Dermis microvascular lymphatic vessel endothelial cell (primary cell): ENCODE data around the gene LHX8. TPM values are rescaled to one million over a fixed set of nuclear protein-coding genes. Genes with fewer than 3 reads are reported as not detected.
"Not testable (repeated sequence)": the region's sequence is repeated elsewhere in the genome, so short reads cannot be mapped to it uniquely, and the experiment has no call there.

ENCODE experiments used
- DNase-seq, 2 donors: peaks; one replicate each; pipeline versions ENCODE4 v3.0.0 to v3.0.0-alpha.2; 2010; ENCODE audit warnings: low read depth in 2 of 2
- total RNA-seq: library from RNA; depleted of rRNA; stranded (reverse); fragments of >200 nt; gene quantifications from 2 replicates; pipeline ENCODE4 v1.2.1, GENCODE V29; 2014

The LHX8 gene
- not detected in 2 replicates for total RNA-seq

GRCh38 chr1:75133750-75134646, at the start of gene LHX8:
Gene LHX8, plus strand, starts transcription at chr1:75134388. Its CDS starts 2,227 bp downstream, at chr1:75136615.
- DNase-seq: no peak

- no peak for DNase-seq
These were observed 48.3 kb upstream of the LHX8 start for GRCh38 chr1:75085931-75086330.

- DNase-seq: no peak
These were observed 46.9 kb upstream of the LHX8 start for GRCh38 chr1:75087278-75087677.

- no peak for DNase-seq
These were observed 42.0 kb upstream of the LHX8 start for GRCh38 chr1:75092141-75092540.

DNA sequence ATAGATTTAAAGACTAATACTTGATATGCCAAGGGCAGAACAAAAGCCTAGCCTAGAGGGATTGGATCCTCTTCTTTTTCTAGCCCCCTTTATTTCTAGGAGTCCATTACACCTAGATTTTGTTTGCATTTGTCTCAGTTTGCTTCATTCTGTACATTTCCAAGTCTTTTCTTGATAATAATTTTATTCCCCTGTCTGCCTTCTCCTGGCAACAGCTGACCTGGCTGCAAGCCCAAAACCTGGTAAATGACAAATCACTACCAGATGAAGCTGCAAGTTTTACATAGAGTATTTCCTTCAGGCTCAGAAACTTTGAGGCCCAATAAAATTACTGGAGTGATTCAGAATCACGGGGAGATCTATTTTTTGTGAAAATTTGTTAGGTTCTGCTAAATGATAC, 36.5 kb upstream of the LHX8 start:
- DNase-seq: peak in 1 of 2 donors; percentile 13

GRCh38 chr1:75099581-75099980, 34.6 kb upstream of the LHX8 start:
- DNase-seq: no peak

GRCh38 chr1:75100481-75101092, 33.6 kb upstream of the LHX8 start:
- DNase-seq: no peak

GRCh38 chr1:75112362-75112951, 21.7 kb upstream of the LHX8 start:
- DNase-seq: not testable (repeated sequence)

- DNase-seq: no peak
These were observed 18.5 kb upstream of the LHX8 start for GRCh38 chr1:75115654-75116053.

DNA sequence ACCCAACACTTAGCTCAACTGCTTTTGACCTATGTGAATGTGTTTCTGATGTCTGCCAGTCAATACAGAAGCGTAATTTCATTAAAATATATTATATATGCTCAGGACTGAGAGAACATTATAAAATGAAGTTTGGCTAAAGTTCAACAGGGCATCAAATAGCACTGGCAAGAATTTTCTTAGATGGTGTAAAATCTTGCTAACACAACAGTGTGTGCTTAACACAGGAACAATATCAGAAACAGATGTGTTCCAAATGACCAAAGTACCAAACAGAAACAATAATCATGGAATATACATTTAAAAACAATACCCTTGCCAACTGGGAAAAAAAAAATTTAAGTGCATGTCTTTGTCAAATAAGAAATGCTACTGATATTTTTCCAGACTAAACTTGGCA, 10.4 kb upstream of the LHX8 start:
- no peak for DNase-seq

- no peak for DNase-seq
These were observed 9.7 kb upstream of the LHX8 start for GRCh38 chr1:75124510-75124909.

DNA sequence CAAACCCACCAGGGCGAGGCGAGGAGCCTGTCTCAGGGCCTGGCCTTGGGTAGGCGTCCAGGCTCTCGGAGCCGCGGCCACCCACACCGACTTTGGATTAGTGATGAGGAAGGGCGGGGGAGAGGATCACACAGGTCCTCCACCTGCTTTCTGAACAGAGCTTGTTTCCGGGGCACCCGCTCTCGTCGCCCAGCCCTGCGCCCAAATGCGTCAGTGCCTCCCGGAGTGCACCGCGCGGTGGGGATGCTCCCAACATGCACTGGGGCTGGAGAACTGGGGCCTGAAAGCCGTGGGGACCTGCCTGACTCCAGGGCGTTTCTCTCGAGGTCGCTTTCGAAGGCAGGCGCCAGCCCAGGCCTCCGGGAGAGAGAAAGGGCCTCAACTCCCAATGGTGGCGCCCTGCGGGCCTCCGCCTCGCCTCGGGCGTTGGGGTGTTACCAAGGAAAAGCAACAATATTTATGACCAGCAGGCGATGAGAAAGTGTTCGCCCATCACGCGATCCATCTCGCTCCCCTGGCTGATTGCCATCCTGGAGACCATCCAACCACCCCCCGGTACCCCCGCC, 8.9 kb upstream of the LHX8 start:
- DNase-seq: no peak

- no peak for DNase-seq
These were observed 7.5 kb upstream of the LHX8 start for GRCh38 chr1:75126611-75127101.

- no peak for DNase-seq
These were observed 6.1 kb upstream of the LHX8 start for GRCh38 chr1:75127916-75128717.

GRCh38 chr1:75129660-75129982, 4.6 kb upstream of the LHX8 start:
- DNase-seq: no peak

DNA sequence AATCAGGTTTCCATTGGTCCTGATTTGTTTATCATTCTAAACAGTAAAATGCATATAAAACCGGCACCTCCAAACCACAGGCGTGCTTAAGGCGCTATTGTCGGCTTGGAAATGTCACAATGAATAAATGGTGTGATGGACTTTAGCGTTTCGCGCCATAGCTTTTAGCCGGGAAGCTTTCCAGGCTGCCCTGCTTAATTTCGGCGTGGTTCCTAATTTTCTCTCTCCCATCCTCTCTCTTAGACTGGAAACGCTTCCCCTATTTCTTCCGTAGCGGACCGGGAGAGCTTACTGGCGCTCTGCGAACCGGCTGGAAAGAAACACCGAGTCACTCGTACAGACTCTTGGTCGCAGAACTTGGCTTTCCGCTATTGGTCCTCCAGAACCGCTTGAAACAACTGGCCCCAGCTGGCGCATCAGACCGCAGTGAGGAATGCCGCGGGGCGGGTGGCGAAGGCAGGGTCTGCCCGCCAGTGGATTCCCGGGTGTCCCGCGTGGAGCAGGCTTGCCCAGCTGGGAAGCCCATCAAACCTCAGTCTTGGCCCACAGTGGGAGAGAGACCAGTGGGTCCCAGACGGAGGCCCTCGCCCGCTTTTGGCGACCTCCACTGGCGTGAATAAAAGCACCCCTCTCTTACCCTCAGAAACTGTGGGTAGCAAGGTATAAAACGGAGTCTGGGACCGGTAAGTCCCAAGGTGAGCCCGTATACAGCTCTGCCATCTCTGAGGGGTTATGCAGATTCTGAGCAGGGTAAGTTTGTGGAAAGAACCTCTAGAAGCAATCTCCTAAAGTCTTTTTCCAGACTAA, 4.0 kb upstream of the LHX8 start:
- DNase-seq: no peak

GRCh38 chr1:75130865-75131564, 3.2 kb upstream of the LHX8 start:
- no peak for DNase-seq

- no peak for DNase-seq
These were observed 2.5 kb upstream of the LHX8 start for GRCh38 chr1:75131565-75132241.

DNA sequence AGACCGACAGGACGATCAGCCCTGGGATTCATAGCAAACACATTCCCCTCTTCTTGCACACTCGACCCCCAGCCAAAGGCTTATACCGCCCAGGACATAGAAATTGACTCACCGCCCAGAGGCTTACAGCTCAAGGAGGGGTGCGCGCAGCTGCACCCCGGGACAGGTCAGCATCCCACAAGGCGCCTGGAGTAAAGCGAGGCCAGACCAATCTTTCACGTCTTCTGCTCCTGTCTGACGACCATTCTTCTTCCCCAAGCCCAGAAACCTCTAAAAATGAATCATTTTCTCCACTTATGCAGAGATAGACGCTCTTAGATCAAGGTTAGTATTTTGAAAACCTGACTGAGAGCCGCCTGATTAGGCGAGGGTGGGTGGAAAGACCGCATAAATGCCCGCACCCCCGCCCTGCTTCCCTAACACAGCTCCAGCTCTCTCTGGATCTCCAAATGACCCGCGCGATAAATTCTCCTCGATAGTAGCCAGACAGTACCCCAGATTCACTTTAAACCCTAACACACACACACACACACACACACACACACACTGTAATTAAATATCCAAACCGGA, 1.9 kb upstream of the LHX8 start:
- no peak for DNase-seq
